ENCODE data around the gene PTPRM. TPM values are rescaled to one million over a fixed set of nuclear protein-coding genes. Genes with fewer than 3 reads are reported as not detected.

PTPRM gene
- total and polyA plus RNA-seq, 2 experiments from 2014 or later, result 1.6 to 5.3 TPM

DNA sequence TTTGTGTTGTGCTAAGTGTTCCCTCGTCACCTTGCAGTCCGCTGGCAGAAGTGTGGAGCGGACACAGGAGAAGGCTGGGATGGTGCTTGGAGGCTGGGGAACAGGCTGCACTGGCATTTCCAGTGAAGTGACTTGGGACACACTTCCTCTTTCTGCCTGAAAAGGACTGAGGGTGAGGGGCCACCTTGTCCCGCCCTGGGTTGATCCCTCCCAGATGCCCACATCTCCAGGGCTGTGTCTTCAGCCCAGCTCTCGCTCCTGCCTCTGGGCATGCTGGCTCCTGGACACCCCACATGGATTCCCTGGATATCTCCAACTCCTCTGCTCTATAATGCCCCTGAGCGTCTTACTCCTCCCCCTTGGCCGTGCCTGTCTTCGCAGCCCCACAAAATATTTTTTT, 412.6 kb downstream of the PTPRM start (continued):
- no peak for TF ChIP-seq EZH2phosphoT487 (IDR thresholded peaks at IDR 0.05; ENCODE audit: unreplicated experiment)
- TF ChIP-seq JUNB (IDR thresholded peaks at IDR 0.05; ENCODE audit: unreplicated experiment), result no peak
- TF ChIP-seq CREB1 (CRISPR knock-in tag; IDR thresholded peaks at IDR 0.05; ENCODE audit: low read depth), result no peak
- no peak for TF ChIP-seq POLR2AphosphoS5 (IDR thresholded peaks at IDR 0.05; ENCODE audit: low read depth)

DNA sequence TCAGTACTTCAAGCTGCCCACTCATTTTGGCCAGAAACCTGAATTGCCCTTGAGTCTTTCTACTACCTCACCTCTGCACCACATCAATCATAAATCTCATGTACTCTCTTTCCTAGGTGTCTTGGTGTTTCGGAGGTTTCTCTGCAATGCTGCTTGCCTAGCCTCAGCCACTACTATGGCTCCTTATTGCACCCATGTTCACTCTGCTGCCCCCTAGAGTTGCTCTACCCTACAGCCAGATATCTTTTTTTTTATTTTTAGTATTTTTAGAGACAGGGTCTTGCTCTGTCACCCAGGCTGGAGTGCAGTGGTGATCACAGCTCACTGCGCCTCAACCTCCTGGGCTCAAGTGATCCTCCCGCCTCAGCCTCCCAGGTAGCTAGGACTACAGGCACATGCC, 413.0 kb downstream of the PTPRM start:
- Histone ChIP-seq H3F3A (replicated peaks; ENCODE audit: low read depth) (no peaks in the 10 kb centered on the region), H3K36me3 (ENCODE audit: insufficient read depth) (no peaks in the 10 kb centered on the region), H2AFZ (0 out of 2 replicates have a peak overlapping the region, but pooled peaks have one; percentile 5), H3K4me2 (no peak overlapping the region), H3K9me2 (ENCODE audit: insufficient read depth) (no peaks in the 10 kb centered on the region), H3K27ac (ENCODE audit: low read depth) (no peak overlapping the region), H4K20me1 (replicated peaks; ENCODE audit: insufficient read depth) (no peaks in the 10 kb centered on the region), H3K4me3 (no peak overlapping the region), H3K27me3 (ENCODE audit: insufficient read depth) (no peaks in the 10 kb centered on the region), H3K4me1 (ENCODE audit: insufficient read depth) (no peaks in the 10 kb centered on the region), H3K79me2 (replicated peaks; ENCODE audit: insufficient read depth) (no peaks in the 10 kb centered on the region)
- TF ChIP-seq, protein P1, sequence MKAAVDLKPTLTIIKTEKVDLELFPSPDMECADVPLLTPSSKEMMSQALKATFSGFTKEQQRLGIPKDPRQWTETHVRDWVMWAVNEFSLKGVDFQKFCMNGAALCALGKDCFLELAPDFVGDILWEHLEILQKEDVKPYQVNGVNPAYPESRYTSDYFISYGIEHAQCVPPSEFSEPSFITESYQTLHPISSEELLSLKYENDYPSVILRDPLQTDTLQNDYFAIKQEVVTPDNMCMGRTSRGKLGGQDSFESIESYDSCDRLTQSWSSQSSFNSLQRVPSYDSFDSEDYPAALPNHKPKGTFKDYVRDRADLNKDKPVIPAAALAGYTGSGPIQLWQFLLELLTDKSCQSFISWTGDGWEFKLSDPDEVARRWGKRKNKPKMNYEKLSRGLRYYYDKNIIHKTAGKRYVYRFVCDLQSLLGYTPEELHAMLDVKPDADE (IDR thresholded peaks at IDR 0.05), result no peak
- TF ChIP-seq EZH2 (IDR thresholded peaks at IDR 0.05; ENCODE audit: low read depth, unreplicated experiment), result no peak
- TF ChIP-seq JUNB (IDR thresholded peaks at IDR 0.05; ENCODE audit: unreplicated experiment), result no peak
- TF ChIP-seq, protein P2, sequence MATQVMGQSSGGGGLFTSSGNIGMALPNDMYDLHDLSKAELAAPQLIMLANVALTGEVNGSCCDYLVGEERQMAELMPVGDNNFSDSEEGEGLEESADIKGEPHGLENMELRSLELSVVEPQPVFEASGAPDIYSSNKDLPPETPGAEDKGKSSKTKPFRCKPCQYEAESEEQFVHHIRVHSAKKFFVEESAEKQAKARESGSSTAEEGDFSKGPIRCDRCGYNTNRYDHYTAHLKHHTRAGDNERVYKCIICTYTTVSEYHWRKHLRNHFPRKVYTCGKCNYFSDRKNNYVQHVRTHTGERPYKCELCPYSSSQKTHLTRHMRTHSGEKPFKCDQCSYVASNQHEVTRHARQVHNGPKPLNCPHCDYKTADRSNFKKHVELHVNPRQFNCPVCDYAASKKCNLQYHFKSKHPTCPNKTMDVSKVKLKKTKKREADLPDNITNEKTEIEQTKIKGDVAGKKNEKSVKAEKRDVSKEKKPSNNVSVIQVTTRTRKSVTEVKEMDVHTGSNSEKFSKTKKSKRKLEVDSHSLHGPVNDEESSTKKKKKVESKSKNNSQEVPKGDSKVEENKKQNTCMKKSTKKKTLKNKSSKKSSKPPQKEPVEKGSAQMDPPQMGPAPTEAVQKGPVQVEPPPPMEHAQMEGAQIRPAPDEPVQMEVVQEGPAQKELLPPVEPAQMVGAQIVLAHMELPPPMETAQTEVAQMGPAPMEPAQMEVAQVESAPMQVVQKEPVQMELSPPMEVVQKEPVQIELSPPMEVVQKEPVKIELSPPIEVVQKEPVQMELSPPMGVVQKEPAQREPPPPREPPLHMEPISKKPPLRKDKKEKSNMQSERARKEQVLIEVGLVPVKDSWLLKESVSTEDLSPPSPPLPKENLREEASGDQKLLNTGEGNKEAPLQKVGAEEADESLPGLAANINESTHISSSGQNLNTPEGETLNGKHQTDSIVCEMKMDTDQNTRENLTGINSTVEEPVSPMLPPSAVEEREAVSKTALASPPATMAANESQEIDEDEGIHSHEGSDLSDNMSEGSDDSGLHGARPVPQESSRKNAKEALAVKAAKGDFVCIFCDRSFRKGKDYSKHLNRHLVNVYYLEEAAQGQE (IDR thresholded peaks at IDR 0.05; ENCODE audit: unreplicated experiment), result no peak
- TF ChIP-seq, protein P3, sequence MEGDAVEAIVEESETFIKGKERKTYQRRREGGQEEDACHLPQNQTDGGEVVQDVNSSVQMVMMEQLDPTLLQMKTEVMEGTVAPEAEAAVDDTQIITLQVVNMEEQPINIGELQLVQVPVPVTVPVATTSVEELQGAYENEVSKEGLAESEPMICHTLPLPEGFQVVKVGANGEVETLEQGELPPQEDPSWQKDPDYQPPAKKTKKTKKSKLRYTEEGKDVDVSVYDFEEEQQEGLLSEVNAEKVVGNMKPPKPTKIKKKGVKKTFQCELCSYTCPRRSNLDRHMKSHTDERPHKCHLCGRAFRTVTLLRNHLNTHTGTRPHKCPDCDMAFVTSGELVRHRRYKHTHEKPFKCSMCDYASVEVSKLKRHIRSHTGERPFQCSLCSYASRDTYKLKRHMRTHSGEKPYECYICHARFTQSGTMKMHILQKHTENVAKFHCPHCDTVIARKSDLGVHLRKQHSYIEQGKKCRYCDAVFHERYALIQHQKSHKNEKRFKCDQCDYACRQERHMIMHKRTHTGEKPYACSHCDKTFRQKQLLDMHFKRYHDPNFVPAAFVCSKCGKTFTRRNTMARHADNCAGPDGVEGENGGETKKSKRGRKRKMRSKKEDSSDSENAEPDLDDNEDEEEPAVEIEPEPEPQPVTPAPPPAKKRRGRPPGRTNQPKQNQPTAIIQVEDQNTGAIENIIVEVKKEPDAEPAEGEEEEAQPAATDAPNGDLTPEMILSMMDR (conservative IDR thresholded peaks at IDR 0.05; ENCODE audit: low read depth in 2 of 2), result peak; percentile 72
- TF ChIP-seq STAT1 (IDR thresholded peaks at IDR 0.05; ENCODE audit: unreplicated experiment), result no peak
- no peak for TF ChIP-seq ZNF114 (CRISPR knock-in tag; IDR thresholded peaks at IDR 0.05)
- TF ChIP-seq POLR2AphosphoS5 (IDR thresholded peaks at IDR 0.05; ENCODE audit: low read depth), result no peak
- Mint-ChIP-seq H3K4me3 (no peak overlapping the region), H3K36me3 (ENCODE audit: low read depth) (no peaks in the 10 kb centered on the region), H3K4me1 (peaks cover 8% of the 10 kb centered on the region; the same call in 2 of the 3 replicates), H3K27ac (no peak overlapping the region), H3K27me3 (ENCODE audit: insufficient read depth, low read depth, poor library complexity) (peaks cover 2% of the 10 kb centered on the region), H3K9me3 (no peaks in the 10 kb centered on the region)
- DNase-seq (ENCODE audit: low spot score) (peak; percentile 80), ATAC-seq (peak; percentile 87)
